HEK293 (cell line): ENCODE measurements around the gene NOX5.

Experiments used
- HOXA7 ChIP-seq: sonication (generic); formaldehyde crosslinking; IDR thresholded peaks from 2 replicates; pipeline ENCODE4 v1.8.1; 2022; ENCODE audit warnings: missing genetic modification reagents, borderline replicate concordance
- IKZF3 ChIP-seq: fragments of 450-650 bp; IDR thresholded peaks from 2 replicates; pipeline ENCODE4 v1.5.0; 2018; ENCODE audit warnings: missing biosample characterization, mild to moderate bottlenecking, missing genetic modification characterization, moderate library complexity
- KLF16 ChIP-seq: fragments of 450-650 bp; formaldehyde crosslinking; IDR thresholded peaks from 2 replicates; pipeline ENCODE4 v1.5.1; 2017; ENCODE audit warnings: missing biosample characterization, missing genetic modification characterization
- SALL2 ChIP-seq: fragments of 450-650 bp; formaldehyde crosslinking; IDR thresholded peaks from 2 replicates; pipeline ENCODE4 v1.5.0; 2017; ENCODE audit warnings: missing biosample characterization, mild to moderate bottlenecking, missing genetic modification characterization, borderline replicate concordance
- YY1 ChIP-seq: fragments of 450-650 bp; formaldehyde crosslinking; IDR thresholded peaks from 2 replicates; pipeline ENCODE4 v1.5.1; 2018; ENCODE audit warnings: missing biosample characterization, missing genetic modification characterization
- ZBTB20 ChIP-seq: fragments of 450-650 bp; formaldehyde crosslinking; IDR thresholded peaks from 2 replicates; pipeline ENCODE4 v1.5.1; 2016; ENCODE audit warnings: missing biosample characterization, missing genetic modification characterization
- ZBTB48 ChIP-seq: fragments of 450-650 bp; formaldehyde crosslinking; IDR thresholded peaks from 2 replicates; pipeline ENCODE4 v1.5.1; 2016; ENCODE audit warnings: missing biosample characterization, missing genetic modification characterization
- ZFP41 ChIP-seq: fragments of 450-650 bp; formaldehyde crosslinking; IDR thresholded peaks from 2 replicates; pipeline ENCODE4 v1.5.1; 2016; ENCODE audit warnings: missing biosample characterization, missing genetic modification characterization, borderline replicate concordance
- ZNF221 ChIP-seq: fragments of 450-650 bp; formaldehyde crosslinking; IDR thresholded peaks from 2 replicates; pipeline ENCODE4 v1.5.1; 2017; ENCODE audit warnings: missing biosample characterization, missing genetic modification characterization, borderline replicate concordance
- ZNF248 ChIP-seq: fragments of 450-650 bp; formaldehyde crosslinking; IDR thresholded peaks from 2 replicates; pipeline ENCODE4 v1.5.1; 2017; ENCODE audit warnings: missing biosample characterization, missing genetic modification characterization
- ZNF302 ChIP-seq: fragments of 450-650 bp; formaldehyde crosslinking; IDR thresholded peaks from 2 replicates; pipeline ENCODE4 v1.5.1; 2016; ENCODE audit warnings: missing biosample characterization, missing genetic modification characterization, low read depth
- ZNF366 ChIP-seq: fragments of 450-650 bp; formaldehyde crosslinking; conservative IDR thresholded peaks from 2 replicates; pipeline ENCODE4 v1.5.1; 2016; ENCODE audit warnings: missing biosample characterization, missing genetic modification characterization
- ZNF423 ChIP-seq: fragments of 450-650 bp; formaldehyde crosslinking; IDR thresholded peaks from 2 replicates; pipeline ENCODE4 v1.5.1; 2016; ENCODE audit warnings: missing biosample characterization, missing genetic modification characterization
- ZNF558 ChIP-seq: fragments of 450-650 bp; formaldehyde crosslinking; IDR thresholded peaks from 2 replicates; pipeline ENCODE4 v1.5.1; 2016; ENCODE audit warnings: missing biosample characterization, missing genetic modification characterization
- ZNF621 ChIP-seq: fragments of 450-650 bp; formaldehyde crosslinking; IDR thresholded peaks from 2 replicates; pipeline ENCODE4 v1.5.1; 2017; ENCODE audit warnings: missing biosample characterization, missing genetic modification characterization
- ZNF626 ChIP-seq: fragments of 450-650 bp; sonication (Bioruptor Pico); formaldehyde crosslinking; IDR thresholded peaks from 2 replicates; pipeline ENCODE4 v1.5.1; 2018; ENCODE audit warnings: missing biosample characterization, missing genetic modification characterization, inconsistent platforms
- ZNF677 ChIP-seq: fragments of 450-650 bp; IDR thresholded peaks from 2 replicates; pipeline ENCODE4 v1.5.0; 2018; ENCODE audit warnings: missing biosample characterization, mild to moderate bottlenecking, missing genetic modification characterization, moderate library complexity
- ZNF776 ChIP-seq: fragments of 450-650 bp; formaldehyde crosslinking; IDR thresholded peaks from 2 replicates; pipeline ENCODE4 v1.5.0; 2017; ENCODE audit warnings: missing biosample characterization, missing genetic modification characterization, borderline replicate concordance
- ZNF837 ChIP-seq: fragments of 450-650 bp; formaldehyde crosslinking; IDR thresholded peaks from 2 replicates; pipeline ENCODE4 v1.5.1; 2016; ENCODE audit warnings: missing biosample characterization, missing genetic modification characterization
- ZNF843 ChIP-seq: fragments of 450-650 bp; formaldehyde crosslinking; IDR thresholded peaks from 2 replicates; pipeline ENCODE4 v1.5.1; 2016; ENCODE audit warnings: missing biosample characterization, missing genetic modification characterization
- TF ChIP-seq, protein P1 (sequence below): fragments of 450-650 bp; formaldehyde crosslinking; IDR thresholded peaks from 2 replicates; pipeline ENCODE4 v1.5.1; 2016; ENCODE audit warnings: missing biosample characterization, missing genetic modification characterization
- TF ChIP-seq, protein P2 (sequence below): fragments of 450-650 bp; formaldehyde crosslinking; IDR thresholded peaks from 2 replicates; pipeline ENCODE4 v1.5.1; 2016; ENCODE audit warnings: missing biosample characterization, missing genetic modification characterization
- TF ChIP-seq, protein P3 (sequence below): fragments of 450-650 bp; formaldehyde crosslinking; IDR thresholded peaks from 2 replicates; pipeline ENCODE4 v1.5.1; 2016; ENCODE audit warnings: missing biosample characterization, missing genetic modification characterization
- TF ChIP-seq, protein P4 (sequence below): fragments of 450-650 bp; formaldehyde crosslinking; IDR thresholded peaks from 2 replicates; pipeline ENCODE4 v1.5.1; 2016; ENCODE audit warnings: missing biosample characterization, missing genetic modification characterization
- TF ChIP-seq, protein P5 (sequence below): fragments of 450-650 bp; formaldehyde crosslinking; IDR thresholded peaks from 2 replicates; pipeline ENCODE4 v1.5.1; 2017; ENCODE audit warnings: missing biosample characterization, missing genetic modification characterization
- TF ChIP-seq, protein P6 (sequence below): fragments of 450-650 bp; formaldehyde crosslinking; IDR thresholded peaks from 2 replicates; pipeline ENCODE4; 2016; ENCODE audit warnings: missing biosample characterization, missing genetic modification characterization
- TF ChIP-seq, protein P7 (sequence below): fragments of 450-650 bp; formaldehyde crosslinking; optimal IDR thresholded peaks from 2 replicates; pipeline ENCODE3; 2016; ENCODE audit warnings: missing biosample characterization, mild to moderate bottlenecking, missing genetic modification characterization

Gene NOX5

DNA sequence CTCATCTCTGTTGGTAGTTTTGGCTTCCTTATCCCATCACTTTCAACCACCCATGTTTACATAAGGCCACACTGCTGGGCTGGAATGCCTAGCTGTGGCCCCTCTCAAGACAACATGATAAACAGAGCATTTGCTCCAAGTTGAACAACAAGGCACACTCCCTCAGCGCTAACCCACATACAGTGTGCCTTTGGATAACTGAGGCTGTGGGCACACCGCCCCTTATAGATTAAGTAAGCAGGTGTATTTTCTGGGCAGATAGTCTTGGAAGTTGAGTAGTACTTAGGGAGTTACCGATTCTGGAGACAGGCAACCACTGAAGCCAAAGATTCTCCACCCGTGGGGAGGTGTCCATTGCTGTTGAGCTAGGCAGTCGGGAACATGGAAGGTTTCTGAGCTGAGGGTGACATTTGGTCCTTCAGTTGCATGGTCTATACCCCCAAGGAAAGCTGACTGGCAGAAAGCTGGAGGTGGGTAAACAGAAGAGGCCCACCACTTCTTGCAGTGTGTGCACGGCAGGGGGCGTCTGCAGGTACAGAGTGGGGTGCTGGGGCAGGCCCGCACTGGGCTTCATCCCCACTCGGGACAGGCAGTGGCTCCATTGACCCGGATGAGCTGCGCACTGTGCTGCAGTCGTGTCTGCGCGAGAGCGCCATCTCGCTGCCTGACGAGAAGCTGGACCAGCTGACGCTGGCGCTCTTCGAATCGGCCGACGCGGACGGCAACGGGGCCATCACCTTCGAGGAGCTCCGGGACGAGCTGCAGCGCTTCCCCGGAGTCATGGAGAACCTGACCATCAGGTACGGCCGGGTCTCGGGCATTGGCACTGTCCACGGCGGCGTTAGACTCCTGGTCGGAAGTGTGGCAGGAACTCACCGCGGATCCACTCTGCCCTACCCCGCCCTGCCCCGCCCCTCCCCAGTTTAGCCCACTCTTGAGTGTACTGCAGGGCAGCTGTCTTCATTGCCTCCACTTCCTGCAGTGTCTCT is 16.8 kb downstream of the NOX5 start (continued):
- TF ChIP-seq ZNF843 (tag by site-specific recombination) (no peak), ZNF776 (tag by site-specific recombination) (no peak), ZBTB20 (tag by site-specific recombination) (no peak), ZNF221 (tag by site-specific recombination) (no peak), ZBTB48 (tag by site-specific recombination) (peak; percentile 14; the same call in 1 of the 2 replicates), SALL2 (tag by site-specific recombination) (no peak), ZNF677 (tag by site-specific recombination) (no peak), HOXA7 (CRISPR knock-in tag) (no peak), YY1 (tag by site-specific recombination) (peak; percentile 58; the same call in 1 of the 2 replicates), ZNF621 (no peak), ZNF558 (tag by site-specific recombination) (no peak), ZNF366 (tag by site-specific recombination) (no peak), ZNF837 (tag by site-specific recombination) (no peak), ZNF626 (tag by site-specific recombination) (no peak), IKZF3 (tag by site-specific recombination) (no peak), ZNF302 (no peak), ZNF423 (tag by site-specific recombination) (no peak), KLF16 (peak; percentile 54; the same call in 1 of the 2 replicates), ZNF248 (tag by site-specific recombination) (no peak), ZFP41 (no peak)
- TF ChIP-seq, protein P1, sequence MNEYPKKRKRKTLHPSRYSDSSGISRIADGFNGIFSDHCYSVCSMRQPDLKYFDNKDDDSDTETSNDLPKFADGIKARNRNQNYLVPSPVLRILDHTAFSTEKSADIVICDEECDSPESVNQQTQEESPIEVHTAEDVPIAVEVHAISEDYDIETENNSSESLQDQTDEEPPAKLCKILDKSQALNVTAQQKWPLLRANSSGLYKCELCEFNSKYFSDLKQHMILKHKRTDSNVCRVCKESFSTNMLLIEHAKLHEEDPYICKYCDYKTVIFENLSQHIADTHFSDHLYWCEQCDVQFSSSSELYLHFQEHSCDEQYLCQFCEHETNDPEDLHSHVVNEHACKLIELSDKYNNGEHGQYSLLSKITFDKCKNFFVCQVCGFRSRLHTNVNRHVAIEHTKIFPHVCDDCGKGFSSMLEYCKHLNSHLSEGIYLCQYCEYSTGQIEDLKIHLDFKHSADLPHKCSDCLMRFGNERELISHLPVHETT (tag by site-specific recombination), result no peak
- TF ChIP-seq, protein P2, sequence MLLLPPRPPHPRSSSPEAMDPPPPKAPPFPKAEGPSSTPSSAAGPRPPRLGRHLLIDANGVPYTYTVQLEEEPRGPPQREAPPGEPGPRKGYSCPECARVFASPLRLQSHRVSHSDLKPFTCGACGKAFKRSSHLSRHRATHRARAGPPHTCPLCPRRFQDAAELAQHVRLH (tag by site-specific recombination), result no peak
- TF ChIP-seq, protein P3, sequence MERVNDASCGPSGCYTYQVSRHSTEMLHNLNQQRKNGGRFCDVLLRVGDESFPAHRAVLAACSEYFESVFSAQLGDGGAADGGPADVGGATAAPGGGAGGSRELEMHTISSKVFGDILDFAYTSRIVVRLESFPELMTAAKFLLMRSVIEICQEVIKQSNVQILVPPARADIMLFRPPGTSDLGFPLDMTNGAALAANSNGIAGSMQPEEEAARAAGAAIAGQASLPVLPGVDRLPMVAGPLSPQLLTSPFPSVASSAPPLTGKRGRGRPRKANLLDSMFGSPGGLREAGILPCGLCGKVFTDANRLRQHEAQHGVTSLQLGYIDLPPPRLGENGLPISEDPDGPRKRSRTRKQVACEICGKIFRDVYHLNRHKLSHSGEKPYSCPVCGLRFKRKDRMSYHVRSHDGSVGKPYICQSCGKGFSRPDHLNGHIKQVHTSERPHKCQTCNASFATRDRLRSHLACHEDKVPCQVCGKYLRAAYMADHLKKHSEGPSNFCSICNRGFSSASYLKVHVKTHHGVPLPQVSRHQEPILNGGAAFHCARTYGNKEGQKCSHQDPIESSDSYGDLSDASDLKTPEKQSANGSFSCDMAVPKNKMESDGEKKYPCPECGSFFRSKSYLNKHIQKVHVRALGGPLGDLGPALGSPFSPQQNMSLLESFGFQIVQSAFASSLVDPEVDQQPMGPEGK (tag by site-specific recombination), result peak; percentile 64; the same call in 1 of the 2 replicates
- TF ChIP-seq, protein P4, sequence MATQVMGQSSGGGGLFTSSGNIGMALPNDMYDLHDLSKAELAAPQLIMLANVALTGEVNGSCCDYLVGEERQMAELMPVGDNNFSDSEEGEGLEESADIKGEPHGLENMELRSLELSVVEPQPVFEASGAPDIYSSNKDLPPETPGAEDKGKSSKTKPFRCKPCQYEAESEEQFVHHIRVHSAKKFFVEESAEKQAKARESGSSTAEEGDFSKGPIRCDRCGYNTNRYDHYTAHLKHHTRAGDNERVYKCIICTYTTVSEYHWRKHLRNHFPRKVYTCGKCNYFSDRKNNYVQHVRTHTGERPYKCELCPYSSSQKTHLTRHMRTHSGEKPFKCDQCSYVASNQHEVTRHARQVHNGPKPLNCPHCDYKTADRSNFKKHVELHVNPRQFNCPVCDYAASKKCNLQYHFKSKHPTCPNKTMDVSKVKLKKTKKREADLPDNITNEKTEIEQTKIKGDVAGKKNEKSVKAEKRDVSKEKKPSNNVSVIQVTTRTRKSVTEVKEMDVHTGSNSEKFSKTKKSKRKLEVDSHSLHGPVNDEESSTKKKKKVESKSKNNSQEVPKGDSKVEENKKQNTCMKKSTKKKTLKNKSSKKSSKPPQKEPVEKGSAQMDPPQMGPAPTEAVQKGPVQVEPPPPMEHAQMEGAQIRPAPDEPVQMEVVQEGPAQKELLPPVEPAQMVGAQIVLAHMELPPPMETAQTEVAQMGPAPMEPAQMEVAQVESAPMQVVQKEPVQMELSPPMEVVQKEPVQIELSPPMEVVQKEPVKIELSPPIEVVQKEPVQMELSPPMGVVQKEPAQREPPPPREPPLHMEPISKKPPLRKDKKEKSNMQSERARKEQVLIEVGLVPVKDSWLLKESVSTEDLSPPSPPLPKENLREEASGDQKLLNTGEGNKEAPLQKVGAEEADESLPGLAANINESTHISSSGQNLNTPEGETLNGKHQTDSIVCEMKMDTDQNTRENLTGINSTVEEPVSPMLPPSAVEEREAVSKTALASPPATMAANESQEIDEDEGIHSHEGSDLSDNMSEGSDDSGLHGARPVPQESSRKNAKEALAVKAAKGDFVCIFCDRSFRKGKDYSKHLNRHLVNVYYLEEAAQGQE (tag by site-specific recombination), result peak; percentile 37; the same call in 1 of the 2 replicates
- TF ChIP-seq, protein P5, sequence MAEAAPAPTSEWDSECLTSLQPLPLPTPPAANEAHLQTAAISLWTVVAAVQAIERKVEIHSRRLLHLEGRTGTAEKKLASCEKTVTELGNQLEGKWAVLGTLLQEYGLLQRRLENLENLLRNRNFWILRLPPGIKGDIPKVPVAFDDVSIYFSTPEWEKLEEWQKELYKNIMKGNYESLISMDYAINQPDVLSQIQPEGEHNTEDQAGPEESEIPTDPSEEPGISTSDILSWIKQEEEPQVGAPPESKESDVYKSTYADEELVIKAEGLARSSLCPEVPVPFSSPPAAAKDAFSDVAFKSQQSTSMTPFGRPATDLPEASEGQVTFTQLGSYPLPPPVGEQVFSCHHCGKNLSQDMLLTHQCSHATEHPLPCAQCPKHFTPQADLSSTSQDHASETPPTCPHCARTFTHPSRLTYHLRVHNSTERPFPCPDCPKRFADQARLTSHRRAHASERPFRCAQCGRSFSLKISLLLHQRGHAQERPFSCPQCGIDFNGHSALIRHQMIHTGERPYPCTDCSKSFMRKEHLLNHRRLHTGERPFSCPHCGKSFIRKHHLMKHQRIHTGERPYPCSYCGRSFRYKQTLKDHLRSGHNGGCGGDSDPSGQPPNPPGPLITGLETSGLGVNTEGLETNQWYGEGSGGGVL (tag by site-specific recombination), result no peak
- TF ChIP-seq, protein P6, sequence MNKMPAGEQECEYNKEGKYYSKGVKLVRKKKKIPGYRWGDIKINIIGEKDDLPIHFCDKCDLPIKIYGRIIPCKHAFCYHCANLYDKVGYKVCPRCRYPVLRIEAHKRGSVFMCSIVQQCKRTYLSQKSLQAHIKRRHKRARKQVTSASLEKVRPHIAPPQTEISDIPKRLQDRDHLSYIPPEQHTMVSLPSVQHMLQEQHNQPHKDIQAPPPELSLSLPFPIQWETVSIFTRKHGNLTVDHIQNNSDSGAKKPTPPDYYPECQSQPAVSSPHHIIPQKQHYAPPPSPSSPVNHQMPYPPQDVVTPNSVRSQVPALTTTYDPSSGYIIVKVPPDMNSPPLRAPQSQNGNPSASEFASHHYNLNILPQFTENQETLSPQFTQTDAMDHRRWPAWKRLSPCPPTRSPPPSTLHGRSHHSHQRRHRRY (tag by site-specific recombination), result no peak
- TF ChIP-seq, protein P7, sequence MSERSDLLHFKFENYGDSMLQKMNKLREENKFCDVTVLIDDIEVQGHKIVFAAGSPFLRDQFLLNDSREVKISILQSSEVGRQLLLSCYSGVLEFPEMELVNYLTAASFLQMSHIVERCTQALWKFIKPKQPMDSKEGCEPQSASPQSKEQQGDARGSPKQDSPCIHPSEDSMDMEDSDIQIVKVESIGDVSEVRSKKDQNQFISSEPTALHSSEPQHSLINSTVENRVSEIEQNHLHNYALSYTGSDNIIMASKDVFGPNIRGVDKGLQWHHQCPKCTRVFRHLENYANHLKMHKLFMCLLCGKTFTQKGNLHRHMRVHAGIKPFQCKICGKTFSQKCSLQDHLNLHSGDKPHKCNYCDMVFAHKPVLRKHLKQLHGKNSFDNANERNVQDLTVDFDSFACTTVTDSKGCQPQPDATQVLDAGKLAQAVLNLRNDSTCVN, result peak; percentile 50
